ENCODE measurements around the gene ZNF865. TPM values are rescaled to one million over a fixed set of nuclear protein-coding genes. Genes with fewer than 3 reads are reported as not detected.

Gene ZNF865
- total RNA-seq, 1 donor from 2014 or later: 15.8 TPM

- intact Hi-C loops (cut with micrococcal nuclease): loop anchor here (1.0 kb wide), 5 partner anchors 12 to 111 kb away; partner anchors contain the start of genes FIZ1, ZNF628, ZNF784 and ZNF865
Observed at GRCh38 chr19:55586976-55587668, 18.3 kb upstream of the ZNF865 start.

GRCh38 chr19:55588738-55589137 is 16.7 kb upstream of the ZNF865 start:
- intact Hi-C loops (cut with micrococcal nuclease): no loop called here

GRCh38 chr19:55590109-55590508 is 15.3 kb upstream of the ZNF865 start:
- intact Hi-C loops (cut with micrococcal nuclease): no loop called here

GRCh38 chr19:55590617-55591016 is 14.8 kb upstream of the ZNF865 start:
- intact Hi-C loops (cut with micrococcal nuclease): no loop called here

- intact Hi-C loops (cut with micrococcal nuclease): no loop called here
Observed at GRCh38 chr19:55591555-55591954, 13.9 kb upstream of the ZNF865 start.

GRCh38 chr19:55592391-55593090 is 12.9 kb upstream of the ZNF865 start:
- intact Hi-C loops (cut with micrococcal nuclease): no loop called here

- intact Hi-C loops (cut with micrococcal nuclease): no loop called here
Observed at GRCh38 chr19:55593096-55593772, 12.2 kb upstream of the ZNF865 start.

GRCh38 chr19:55594996-55595545 is 10.4 kb upstream of the ZNF865 start:
- intact Hi-C loops (cut with micrococcal nuclease): no loop called here

GRCh38 chr19:55596304-55596703 is 9.1 kb upstream of the ZNF865 start:
- intact Hi-C loops (cut with micrococcal nuclease): no loop called here

- intact Hi-C loops (cut with micrococcal nuclease): no loop called here
Observed at GRCh38 chr19:55597501-55597921, 7.9 kb upstream of the ZNF865 start.

- intact Hi-C loops (cut with micrococcal nuclease): loop anchor here (1.0 to 2.0 kb wide), 2 partner anchors 8 to 1133 kb away; no protein-coding TSS in a partner anchor
Observed at GRCh38 chr19:55598034-55598433, 7.4 kb upstream of the ZNF865 start.

GRCh38 chr19:55598719-55599467 is 6.6 kb upstream of the ZNF865 start:
- intact Hi-C loops (cut with micrococcal nuclease): loop anchor here (1.0 to 2.0 kb wide), 22 partner anchors 7 to 1462 kb away; partner anchors contain the start of genes CNOT3, EPN1, HSPBP1 and ISOC2

- intact Hi-C loops (cut with micrococcal nuclease): loop anchor here (1.0 to 2.0 kb wide), 21 partner anchors 12 to 1462 kb away; partner anchors contain the start of genes CNOT3, EPN1, HSPBP1 and ISOC2
Observed at GRCh38 chr19:55599468-55599841, 6.0 kb upstream of the ZNF865 start, which contains the start of gene FIZ1. Gene FIZ1 (minus strand): TSS chr19:55599517. CDS start chr19:55597865, 1,652 bp downstream.

- intact Hi-C loops (cut with micrococcal nuclease): loop anchor here (1.0 to 10.0 kb wide), 23 partner anchors 13 to 1735 kb away; partner anchors contain the start of genes CNOT3, EPN1, HSPBP1 and ISOC2
Observed at GRCh38 chr19:55599842-55600661, 5.4 kb upstream of the ZNF865 start, which contains the start of gene ZNF524. Gene ZNF524 (plus strand): TSS chr19:55600288. CDS start chr19:55602113, 1,825 bp downstream.

- intact Hi-C loops (cut with micrococcal nuclease): loop anchor here (10.0 kb wide), 2 partner anchors 714 to 1736 kb away; partner anchors contain the start of genes MYADM and ZSCAN5A
Observed at GRCh38 chr19:55600662-55601028, 4.8 kb upstream of the ZNF865 start.

GRCh38 chr19:55601084-55601483 is 4.4 kb upstream of the ZNF865 start:
- intact Hi-C loops (cut with micrococcal nuclease): loop anchor here (10.0 kb wide), 2 partner anchors 714 to 1736 kb away; partner anchors contain the start of genes MYADM and ZSCAN5A

GRCh38 chr19:55602104-55603001 is 3.1 kb upstream of the ZNF865 start:
- intact Hi-C loops (cut with micrococcal nuclease): loop anchor here (10.0 kb wide), 2 partner anchors 712 to 1738 kb away; partner anchors contain the start of genes MYADM and ZSCAN5A

GRCh38 chr19:55603115-55603514 is 2.3 kb upstream of the ZNF865 start:
- intact Hi-C loops (cut with micrococcal nuclease): loop anchor here (10.0 kb wide), 2 partner anchors 712 to 1738 kb away; partner anchors contain the start of genes MYADM and ZSCAN5A
